Epithelial cell of esophagus (primary cell): ENCODE data around the gene MAN1C1.

ENCODE experiments used
- DNase-seq: peaks from one replicate; pipeline ENCODE4 v3.0.0; 2010; ENCODE audit warnings: low read depth
- H3K4me3 ChIP-seq: 2 replicates; pipeline ENCODE4 v1.5.1; 2011; ENCODE audit warnings: mild to moderate bottlenecking, low read length, control low read depth
- TF ChIP-seq, protein P1 (sequence below): IDR thresholded peaks from 2 replicates; pipeline ENCODE4 v1.5.1; 2011; ENCODE audit warnings: low read depth, mild to moderate bottlenecking, low read length, control low read depth, inconsistent platforms; ENCODE audit not compliant: insufficient read depth; ENCODE audit errors: missing control alignments

Gene MAN1C1

DNA sequence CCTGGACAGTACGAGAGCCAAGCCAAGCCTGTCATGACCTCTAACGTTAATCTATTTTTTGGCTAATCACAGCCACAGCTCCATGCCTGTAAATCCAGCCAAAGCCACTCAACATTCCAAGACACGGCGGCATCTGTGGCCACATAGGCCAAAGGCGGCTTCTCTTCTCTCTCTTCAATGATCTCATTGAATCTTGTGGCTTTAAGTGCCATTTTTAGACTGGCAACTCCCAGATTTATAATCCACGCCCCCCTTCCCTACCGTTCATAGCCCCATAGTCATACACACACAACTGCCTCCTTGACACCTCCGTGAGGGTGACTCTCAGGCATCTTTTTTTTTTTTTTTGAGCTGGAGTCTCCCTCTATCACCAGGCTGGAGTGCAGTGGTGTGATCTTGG, 177.7 kb downstream of the MAN1C1 start:
- TF ChIP-seq, protein P1, sequence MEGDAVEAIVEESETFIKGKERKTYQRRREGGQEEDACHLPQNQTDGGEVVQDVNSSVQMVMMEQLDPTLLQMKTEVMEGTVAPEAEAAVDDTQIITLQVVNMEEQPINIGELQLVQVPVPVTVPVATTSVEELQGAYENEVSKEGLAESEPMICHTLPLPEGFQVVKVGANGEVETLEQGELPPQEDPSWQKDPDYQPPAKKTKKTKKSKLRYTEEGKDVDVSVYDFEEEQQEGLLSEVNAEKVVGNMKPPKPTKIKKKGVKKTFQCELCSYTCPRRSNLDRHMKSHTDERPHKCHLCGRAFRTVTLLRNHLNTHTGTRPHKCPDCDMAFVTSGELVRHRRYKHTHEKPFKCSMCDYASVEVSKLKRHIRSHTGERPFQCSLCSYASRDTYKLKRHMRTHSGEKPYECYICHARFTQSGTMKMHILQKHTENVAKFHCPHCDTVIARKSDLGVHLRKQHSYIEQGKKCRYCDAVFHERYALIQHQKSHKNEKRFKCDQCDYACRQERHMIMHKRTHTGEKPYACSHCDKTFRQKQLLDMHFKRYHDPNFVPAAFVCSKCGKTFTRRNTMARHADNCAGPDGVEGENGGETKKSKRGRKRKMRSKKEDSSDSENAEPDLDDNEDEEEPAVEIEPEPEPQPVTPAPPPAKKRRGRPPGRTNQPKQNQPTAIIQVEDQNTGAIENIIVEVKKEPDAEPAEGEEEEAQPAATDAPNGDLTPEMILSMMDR, result no peak
- DNase-seq, result no peak
- H3K4me3 ChIP-seq, result no peak overlapping the region

DNA sequence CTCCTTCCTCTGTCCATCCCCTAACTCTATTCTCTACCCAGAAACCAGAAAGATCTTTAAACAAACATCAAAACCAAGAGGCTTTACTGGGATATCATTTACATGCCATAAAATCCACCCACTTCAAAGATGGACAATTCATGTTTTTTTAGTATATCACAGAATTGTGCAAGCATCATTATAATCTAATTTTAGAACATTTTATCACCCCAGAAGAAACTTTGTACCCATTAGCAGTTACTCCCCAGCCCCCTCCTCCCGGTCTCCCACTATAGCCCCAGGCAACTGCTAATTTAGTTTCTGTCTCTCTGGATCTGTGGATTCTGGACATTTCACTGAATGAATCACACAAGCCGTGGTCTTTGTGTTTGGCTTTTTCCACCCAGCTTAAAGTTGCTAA, 178.6 kb downstream of the MAN1C1 start:
- no peak overlapping the region for H3K4me3 ChIP-seq
- TF ChIP-seq, protein P1, result no peak
- no peak for DNase-seq

DNA sequence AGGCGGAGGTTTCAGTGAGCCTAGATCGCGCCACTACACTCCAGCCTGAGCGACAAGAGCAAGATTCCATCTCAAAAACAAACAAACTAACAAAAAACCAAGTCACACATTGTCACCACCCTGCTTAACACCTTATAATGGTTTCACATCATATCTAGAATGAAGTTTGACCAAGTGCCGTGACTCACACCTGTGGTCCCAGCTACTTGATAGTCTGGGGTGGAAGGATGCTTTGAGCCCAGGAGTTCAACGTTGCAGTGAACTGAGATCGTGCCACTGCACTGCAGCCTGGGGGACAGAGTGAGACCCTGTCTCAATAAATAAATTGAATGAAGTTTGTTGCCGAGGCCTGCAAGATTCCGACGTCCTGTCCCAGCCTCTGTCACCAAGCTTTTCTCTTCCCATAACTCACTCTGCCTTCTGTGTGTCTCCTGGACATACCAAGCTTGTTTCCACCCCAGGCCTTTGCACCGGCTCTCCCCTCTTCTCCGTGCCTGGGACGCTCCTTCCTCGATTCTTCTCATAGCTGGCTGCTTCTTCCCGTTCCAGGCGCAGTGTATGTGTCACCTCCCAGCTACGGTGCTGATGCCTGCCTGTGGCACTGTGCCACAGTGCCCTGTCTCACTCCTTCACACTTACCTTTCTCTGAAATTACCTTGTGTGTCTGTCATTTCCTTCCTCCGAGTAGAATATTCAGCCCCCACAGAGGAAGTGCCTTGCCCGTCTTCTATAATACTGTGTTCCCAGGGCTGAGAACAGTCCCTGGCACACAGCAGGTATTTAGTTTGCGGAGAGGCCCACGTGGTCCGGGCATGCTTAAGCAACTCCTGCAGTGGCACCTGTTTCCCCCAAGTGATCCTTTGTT, 179.6 kb downstream of the MAN1C1 start:
- peak; percentile 58 for DNase-seq
- TF ChIP-seq, protein P1, result no peak
- H3K4me3 ChIP-seq, result no peak overlapping the region

DNA sequence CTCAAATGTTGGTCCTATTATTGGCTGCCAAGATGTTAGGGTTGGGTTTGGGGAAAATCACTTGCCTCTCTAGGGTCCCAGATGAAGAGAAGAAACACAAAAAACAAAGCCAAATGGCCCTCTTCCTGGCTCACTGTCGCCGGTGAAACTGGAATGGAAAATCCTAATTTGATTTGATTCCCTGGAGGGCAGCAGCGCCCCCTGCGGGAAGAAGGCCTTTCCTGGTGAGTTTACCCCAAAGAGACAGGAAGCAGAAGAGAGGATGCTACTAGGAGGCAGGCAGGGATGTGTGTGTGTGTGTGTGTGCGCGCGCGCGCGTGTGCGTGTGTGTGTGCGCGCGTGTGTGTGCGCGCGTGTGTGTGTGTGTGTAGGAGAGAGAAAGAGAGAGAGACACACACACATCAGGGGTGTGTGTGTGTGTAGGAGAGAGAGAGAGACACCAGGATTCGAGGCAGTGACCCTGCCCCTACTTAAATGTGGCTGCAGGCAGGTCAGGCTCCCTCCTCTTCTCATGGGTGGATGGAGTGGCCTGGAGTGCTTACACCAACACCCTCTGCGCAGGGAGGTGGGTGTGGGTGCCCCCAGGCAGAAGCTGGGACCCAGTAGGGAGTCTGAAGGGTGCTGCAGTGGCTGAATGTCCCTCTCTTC, 180.3 kb downstream of the MAN1C1 start:
- DNase-seq, result peak; percentile 80
- no peak overlapping the region for H3K4me3 ChIP-seq

DNA sequence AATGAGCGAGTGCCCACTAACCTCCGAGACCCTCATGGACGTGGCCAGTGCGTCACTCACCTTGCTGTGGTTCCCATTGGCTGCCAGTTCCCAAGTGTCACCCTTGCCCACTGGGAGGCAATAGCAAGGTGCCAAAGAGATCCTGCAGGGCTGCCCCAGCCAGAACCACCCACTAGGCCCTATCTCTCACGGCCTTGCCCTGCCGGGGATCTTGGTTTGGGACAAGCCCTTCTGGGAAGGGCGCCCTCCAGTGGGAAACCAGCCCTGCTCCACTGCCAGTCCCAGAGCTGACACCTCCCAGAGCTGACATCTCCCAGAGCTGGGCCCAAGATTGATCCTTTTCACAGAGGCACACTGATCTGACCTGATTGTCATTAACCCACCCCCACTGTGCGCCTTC, 181.3 kb downstream of the MAN1C1 start:
- peak; percentile 59 for DNase-seq
- H3K4me3 ChIP-seq, result no peak overlapping the region
- TF ChIP-seq, protein P1, result peak; percentile 58

More for the DNA sequence above, 180.3 kb downstream of the MAN1C1 start:
- TF ChIP-seq, protein P1, result peak; percentile 94

DNA sequence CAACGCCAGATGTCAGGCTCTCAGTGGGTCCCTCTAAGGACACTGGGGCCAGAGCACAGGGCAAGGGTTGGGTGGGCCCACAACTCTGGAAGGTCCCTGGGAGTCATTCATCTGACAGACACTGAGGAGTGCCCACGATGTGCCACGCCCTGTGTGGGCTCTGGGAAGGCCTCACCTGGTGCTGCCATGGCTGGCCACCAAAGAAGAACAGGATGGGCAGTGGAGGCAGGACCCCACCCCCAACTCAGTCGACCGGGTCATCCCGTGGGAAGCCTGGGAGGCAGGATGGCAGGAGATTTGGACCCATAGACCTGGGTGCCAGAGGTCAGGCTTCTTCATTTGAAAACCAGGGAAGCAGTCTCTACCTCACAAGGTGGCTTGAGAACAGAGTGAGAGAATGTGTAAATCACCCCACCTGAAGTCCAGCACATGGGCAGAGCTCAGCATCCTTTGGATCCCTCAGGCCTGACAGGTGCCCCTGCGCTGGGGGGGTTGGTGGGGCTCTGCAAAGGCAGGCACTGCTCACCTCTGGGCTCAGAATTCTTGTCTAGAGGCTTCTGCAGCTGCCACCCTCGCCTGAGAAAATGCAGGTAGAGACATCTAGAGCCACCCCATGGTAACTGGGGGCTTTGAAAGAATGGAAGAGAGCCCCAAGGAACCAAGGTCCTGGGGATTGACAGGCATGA, 182.2 kb downstream of the MAN1C1 start:
- DNase-seq, result no peak
- H3K4me3 ChIP-seq, result no peak overlapping the region
- TF ChIP-seq, protein P1, result no peak
